Cortex of kidney (tissue), 1 donor: ENCODE data around the gene IGDCC3.

Experiments
- DNase-seq: peaks from one replicate; lab custom pipeline; 2025; lab: John Stamatoyannopoulos, UW

Gene IGDCC3

DNA sequence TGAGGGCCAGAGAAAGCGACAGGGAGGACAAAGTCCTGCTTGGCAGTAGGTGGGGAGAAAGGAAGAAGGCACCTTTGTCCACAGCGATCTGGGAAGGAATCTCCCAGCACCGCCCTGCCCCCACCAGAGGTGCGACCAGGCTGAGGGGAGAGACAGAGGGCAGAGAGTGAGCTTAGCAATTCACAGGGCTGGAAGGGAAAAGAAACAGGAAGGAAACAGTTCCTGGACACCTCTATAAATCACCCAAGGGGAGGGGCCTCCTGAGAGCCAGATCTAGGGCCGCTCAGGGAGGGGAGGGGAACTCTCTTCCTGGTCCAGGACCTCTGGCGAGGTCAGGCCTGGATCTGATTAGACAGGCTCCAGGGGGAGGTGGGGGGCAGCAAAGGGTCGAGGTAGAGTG, 37.9 kb downstream of the IGDCC3 start:
- DNase-seq, result no peak

DNA sequence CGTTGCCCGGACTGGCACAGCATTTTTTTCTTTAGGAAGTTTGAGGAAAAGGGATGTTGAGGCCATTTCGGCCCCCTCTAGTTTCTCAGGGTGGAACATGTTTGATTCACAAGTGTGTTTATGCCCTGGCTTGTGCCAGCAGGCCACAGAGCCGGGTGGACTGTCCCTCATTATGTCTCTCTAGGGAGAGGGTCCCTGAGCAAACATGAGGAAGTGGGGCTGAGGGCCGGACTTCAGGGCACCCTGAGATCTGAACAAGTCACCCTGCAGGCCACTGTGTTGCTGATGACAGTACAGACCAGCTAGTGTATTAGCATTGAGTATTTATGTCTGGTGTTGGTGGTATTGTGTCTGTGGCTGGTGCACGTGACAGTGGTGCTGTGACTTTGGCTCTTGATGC, 38.4 kb downstream of the IGDCC3 start:
- no peak for DNase-seq

DNA sequence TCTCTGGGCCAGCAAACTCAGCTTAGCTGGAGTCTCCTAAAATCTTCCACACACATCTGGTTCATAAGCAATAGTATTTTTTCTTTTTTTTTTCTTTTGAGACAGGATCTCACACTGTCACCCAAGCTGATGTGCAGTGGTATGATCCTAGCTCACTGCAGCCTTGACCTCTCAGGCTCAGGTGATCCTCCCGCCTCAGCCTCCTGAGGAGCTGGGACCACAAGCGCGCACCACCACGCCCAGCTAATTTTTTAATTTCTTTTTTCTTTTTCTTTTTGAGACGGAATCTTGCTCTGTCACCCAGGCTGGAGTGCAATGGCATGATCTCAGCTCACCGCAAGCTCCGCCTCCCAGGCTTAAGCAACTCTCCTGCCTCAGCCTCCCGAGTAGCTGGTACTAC, 39.0 kb downstream of the IGDCC3 start:
- DNase-seq, result no peak

DNA sequence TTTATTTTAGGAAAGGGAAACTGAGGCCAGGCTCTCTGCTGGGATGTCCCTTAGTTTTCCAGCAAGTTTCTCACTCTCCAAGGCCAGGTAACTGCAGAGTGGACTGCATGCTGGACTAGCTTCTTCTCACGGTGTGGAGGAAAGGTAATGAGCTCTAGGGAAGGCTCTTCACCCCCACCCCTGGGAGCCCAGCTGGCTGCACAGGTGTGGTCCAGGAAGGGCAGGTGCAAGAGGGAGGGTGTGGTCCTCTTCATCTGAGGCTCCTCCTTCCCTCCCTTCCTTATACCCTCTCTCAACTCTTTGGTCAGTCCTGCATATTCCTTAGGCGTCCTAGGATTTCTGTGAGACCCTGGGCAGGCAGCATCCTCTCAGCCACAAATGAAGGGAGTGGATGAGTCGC, 39.4 kb downstream of the IGDCC3 start:
- DNase-seq, result no peak

DNA sequence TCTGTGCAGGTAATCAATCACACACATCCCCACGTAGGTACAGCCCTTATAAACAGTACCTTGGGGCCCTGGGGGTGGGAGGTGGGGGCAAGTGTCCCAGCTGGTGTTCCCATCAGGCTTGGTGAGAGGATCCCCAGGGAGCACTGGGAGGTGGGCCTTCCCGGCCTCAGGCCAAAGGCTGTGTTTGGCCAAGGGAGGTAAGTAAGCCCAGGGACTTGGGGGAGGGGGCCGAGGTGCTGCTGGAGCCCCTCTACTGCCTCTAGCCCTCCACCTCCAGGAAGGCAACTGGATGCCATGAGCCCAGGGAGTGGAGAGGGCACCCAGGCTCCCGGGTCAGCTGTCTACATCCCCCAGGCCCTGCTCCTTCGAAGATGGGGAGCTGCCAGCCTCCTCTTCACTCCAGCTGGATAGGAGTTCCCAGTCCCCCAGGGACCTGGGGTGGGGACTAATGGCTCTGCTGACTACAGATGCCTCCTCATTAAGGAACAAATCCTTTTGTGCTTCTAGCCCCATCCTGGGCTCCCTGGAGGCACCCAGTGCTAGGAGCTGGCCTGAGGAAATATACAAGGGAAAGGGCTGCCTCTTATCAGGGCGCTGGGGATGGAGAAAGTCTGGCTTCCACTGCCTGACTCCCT, 40.2 kb downstream of the IGDCC3 start:
- DNase-seq, result no peak

DNA sequence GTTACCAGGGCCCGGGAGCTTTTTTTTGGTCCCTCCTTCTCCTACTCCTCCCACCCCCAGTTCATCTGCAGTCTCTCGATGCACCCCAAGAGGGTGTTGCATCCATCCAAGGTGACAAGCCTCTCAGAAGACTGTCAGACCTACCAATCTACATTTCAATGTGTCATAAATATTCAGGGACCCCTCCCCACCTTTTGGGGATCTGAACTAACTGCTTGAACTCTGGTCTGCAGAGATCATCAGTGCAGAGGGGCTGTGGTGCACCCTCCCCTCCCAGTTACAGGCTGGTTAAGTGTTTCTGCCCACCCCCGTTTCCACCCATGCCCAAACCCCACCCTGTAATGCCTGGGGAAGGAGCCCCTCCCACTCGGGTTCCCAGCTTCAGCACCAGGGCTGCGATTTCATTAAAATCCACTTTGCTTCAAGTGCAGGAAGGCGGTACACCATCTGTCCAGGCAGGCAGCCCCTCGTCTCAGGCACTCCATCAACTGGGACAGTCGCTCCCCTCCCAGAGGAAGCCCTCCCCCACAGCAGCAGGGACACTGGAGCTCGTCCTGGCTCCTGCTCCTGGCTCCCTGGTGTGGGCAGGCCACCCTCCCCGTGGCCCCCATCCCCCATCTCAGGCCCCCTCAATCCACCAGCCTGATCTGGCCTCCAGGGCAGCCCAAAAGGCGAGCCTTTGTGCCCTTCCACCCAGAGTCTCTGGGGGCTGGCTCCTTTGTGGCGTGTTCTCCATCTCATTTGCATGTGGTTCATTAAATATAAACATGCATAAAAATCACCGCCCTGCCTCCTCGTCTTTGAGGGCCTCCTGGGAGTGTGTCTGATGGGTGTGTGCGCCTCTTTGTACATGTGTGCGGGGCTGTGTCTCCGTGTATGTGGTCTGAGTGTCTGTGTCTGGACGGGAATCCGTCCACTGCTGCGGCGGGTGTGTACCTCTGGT, 41.0 kb downstream of the IGDCC3 start:
- no peak for DNase-seq

DNA sequence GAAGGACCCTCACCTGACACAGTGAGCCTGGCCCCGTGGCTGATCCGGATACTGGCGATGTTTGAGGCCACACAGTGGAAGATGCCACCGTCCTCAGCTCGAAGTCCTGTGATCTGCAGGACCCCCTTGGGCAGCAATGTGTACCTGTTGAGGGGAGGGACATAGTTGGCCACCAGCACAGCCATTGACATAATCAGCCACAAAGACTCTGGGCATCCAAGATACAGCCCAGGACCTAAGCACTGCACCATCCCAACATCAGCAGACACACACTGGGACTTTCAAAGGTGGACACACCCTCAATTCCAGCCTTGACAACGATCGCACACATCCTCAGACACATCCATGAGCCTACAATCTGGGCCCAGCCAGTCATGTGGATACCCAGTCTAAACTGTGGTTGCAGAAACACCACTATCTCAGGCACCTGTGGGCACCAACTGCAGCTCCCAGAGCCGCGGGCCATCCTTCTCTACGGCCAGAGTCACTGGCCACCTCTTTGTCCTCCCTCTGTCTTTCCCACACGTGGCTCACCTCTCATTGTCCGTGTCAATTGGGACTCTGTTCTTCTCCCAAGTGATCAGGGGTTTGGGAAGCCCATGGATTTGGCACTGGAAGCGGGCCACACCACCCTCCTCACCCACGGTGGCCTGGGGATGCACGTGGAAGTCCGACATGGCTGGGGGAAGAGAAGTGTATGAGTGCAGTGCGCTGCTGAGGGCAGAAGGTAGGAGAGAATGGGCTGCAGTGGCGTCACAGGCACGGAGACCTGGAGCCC, 42.3 kb downstream of the IGDCC3 start:
- DNase-seq, result no peak

DNA sequence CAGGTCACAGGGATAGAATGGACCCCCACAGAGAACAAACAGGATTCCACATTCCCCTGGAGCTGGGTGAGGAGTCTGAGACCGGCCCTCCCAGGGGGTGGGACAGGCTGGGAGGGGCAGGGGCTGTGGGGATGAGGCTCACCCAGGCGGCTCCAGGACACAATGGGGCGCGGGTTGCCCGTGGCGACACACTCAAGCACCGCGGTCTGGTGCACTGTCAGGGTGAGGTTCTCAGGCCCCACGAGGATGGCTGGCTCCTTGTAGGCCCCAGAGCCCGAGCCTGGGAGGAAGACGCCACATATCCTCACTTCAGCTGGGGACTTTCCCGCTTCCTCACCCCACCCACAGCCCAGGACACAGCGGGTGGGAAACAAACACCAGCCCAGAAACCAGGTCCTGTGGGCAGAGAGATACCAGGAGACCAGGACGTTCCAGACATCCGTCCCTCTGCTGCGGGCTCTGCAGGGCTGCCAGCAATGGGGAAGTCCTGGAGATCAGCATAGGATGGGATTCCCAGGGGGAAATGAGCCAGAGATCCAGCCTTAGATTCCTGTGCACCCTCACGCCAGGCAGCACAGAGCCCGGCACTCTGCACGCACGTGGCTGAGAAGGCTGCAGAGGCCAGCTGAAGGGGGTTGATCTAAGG, 43.1 kb downstream of the IGDCC3 start:
- DNase-seq, result no peak

DNA sequence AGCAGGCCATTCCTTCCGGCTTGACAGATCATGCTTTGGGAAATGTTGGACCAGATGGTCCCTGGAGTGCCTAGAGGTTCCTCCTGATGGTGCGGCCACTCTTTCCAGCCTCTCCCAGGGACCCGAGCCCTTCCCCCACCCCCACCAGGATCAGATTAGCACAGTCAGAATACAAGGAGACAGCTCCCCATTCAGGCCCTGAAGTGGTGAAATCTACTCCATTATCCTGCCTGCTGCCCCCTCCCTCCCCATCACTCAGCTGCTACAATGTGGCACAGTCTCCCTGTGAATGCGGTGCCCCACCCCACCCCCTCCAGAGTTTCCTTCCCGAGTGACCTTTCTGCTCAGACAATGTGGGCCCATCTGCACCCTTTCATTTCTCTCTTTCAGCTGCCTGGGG, 43.9 kb downstream of the IGDCC3 start:
- no peak for DNase-seq

DNA sequence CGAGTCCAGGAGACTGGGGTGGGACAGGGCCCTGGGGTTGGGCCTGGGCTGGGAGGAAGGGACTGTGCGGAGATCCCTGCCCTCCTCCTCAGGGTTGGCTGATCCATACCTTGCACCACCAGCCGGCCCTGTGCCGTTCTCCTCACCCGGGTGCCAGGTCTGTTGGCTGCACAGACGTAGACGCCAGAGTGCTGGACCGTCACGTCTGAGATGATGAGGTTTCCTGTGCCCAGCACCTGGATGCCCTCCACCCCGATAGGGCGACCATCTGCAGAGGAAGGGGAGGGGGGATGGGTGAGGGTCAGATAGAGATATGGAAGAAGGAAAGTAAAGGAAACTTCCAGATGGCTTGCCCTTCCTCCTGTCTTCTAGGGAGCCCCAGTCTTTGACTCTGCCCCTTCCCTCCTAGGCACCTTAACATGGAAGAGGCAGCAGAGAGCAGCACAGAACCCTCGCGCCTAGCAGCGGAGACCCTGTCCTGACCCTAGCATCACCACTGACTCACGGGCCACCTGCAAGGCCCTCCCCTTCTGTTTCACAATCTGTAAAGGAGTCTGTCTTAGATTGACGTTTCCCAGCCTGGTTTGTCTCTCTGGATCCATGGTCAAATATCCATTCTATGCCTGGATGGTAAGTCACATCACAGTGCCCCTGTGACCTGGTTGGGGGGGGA, 44.5 kb downstream of the IGDCC3 start:
- no peak for DNase-seq

DNA sequence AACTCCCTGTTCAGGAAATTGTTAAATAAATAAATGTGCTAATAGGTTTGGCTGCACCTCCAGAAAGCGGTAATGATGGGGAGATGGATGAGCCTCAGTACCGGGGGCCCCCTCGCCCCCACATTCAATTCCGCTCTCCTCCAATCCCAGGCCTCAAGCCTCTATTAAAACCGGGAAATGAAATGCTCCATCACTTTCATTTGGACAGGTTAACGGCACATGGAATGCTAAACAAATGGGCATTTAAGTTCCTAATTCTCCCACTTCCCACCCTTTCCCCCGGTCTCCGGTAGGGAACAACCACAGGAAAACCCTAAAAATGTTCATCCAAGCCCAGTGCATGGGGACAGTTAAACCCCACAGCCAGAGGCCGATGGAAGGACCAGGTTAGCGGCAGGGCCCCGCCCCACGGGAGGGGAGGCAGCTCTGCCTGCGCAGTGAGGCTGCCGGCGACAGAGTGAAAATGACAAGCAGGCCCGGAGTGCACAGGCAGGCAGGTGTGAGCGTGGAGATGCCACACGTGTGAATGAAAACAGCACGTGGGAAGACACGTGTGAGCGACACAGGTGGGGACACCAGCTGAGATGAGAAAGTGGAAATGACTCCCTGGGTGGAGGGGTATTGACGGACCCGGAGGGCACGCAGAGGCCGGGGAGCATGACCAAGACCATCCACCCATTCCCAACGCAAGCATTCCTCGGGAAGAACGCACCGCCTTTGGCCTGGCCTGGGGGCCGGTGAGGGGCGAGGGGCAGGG, 45.2 kb downstream of the IGDCC3 start:
- DNase-seq, result no peak

DNA sequence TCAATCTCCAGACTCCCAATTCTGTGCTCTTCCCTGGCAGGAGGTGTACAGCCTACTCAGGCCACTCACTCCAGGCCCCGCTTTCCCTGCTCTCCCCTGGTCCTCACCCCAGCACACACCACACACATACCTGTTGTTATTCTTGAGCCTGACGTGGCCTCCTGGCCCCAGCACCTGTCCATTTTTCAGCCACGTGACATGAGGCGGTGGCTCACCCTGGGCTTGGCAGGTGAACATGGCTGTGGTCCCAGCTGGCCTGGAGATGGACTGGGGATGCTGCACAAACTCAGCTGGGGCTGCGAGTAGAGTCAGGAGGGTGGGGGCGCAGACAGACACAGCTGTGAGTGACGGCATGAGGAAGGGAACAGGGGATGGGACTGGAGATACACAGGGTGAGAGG, 46.0 kb downstream of the IGDCC3 start:
- DNase-seq, result no peak

DNA sequence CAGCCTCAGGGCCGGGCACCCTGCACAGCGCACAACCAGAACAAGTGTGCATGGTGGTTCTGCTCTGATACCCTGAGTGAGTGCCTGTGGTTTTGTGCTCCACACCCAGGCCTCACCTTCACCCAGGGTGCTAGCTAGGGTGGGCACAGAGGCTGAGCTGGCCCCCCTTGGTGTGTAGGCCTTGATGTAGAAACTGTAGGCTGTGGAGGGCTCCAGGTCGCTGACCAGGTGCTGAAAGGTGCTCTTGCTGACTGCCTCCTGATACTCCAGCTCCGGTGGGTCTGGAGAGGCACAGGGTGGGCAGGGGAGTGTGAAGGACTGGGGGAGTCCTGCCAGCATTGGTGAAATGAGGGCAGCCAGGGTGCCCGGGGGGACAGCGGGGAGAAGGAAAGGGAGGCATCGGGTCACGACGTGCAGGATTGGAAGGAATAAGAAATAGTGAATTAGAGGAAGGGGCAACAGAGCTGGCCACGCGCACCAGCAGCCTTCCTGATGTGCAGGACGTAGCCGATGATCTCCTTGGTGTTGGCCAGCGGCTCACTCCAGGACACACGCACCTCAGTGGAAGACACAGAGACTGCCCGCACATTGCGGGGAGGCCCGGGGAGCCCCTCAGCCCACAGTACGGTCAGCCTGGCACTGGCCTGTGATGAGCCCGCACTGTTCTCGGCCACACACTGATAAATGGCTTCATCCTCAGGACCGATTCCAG, 46.7 kb downstream of the IGDCC3 start:
- DNase-seq, result no peak

DNA sequence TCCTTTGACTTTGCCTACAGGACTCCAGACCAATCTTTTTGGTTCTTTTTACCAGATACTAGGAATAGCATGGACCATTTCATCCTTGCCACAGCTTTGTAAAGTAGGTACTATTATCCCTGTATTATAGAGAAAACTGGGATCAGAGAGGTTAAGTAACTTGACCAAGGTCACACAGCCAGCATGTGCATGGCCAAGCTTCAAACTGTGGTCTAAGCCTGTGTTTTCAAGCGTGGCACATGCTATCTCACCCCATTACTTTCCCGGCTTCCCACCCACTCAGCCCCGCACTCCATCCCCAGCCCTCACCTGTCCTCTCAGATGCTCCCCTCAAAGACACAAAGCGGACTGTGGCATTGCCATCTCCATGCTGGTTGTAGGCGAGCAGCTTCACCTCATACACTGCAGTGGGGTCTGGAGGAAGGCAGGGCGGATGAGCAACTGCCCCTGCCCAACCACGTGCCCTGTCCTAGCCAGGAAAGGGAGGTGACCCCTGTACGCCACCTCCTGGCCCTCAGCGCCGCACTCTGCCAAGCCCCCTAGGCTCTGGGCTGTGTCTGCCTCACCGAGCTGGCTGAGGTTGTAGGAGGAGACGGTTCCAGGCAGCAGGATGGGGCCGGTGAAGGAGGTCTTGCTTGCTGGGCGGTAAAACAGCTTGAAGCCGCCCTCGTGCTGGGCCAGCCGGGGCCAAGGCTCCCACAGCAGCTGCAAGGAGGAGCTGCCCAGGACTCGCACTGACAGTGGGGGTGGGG, 47.6 kb downstream of the IGDCC3 start:
- DNase-seq, result no peak

DNA sequence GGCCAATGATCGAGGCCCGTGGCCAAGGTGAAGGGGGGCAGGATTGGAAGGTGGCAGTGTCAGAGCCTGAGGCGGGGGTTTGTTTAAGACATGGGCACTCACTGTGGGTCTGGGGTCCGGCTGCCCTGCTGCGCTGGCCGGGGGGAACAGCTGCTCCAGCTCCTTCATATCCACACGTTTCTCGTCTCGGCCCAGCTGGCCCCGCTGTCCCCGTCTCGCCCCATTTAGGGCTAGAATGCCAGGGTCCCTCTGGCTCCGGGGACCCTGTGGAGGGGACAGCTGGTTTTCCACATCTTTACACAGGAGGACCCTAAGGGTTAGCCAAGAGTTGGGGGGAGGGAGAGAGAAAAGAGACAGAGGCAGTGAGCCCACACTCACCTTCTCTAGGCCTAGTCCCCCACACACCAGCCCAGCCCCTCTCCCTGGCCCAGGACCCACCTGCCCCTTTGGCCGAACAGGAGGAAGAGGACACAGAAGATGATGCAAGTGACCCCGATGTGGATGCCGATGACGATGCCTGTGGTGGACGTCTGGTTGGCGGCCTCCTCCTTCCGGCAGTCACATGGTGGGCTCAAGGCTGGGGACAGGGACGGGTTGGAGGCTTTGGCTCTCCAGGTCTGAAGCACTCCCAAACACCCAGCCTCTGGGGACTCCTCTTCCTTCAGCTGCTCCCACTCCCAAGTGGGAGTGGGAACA, 48.4 kb downstream of the IGDCC3 start:
- DNase-seq, result no peak

DNA sequence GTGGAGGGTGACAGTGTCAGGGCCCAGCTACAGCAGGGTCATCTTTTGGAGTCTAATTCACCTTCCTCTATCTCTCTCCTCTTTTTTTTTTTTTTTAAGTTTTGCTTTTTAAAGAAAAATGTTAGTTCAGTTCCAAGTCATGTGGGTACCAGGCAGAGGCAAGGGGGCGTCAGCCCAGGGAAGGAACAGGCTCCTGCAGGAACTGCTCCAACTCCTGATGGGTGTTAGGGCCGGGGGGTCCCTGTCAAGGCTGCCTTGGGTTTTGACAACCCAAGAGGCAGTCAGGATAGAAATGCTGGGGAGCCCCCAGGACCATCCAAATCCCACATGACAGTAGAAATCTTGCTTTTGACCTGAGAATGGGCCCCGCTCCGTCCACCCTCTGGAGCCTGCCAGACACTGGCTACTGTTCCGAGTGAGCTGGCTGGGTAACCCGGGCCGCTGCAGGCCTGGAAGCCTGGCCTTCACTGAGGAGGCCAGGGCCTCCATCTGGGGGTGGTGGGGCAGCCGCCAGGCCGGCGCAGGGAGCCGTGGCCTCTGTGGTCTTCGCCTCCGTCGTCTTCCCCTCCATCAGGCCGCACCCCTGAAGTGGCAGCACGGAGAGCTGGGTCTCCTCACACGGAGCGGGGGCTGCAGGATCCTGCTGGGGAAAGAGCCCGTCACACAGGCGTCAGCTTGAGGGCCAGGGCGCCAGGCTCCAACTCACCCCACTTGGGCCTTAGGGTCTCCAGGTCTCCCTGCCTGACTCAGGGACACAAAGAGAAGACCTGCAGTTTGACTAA, 49.1 kb downstream of the IGDCC3 start:
- DNase-seq, result no peak

DNA sequence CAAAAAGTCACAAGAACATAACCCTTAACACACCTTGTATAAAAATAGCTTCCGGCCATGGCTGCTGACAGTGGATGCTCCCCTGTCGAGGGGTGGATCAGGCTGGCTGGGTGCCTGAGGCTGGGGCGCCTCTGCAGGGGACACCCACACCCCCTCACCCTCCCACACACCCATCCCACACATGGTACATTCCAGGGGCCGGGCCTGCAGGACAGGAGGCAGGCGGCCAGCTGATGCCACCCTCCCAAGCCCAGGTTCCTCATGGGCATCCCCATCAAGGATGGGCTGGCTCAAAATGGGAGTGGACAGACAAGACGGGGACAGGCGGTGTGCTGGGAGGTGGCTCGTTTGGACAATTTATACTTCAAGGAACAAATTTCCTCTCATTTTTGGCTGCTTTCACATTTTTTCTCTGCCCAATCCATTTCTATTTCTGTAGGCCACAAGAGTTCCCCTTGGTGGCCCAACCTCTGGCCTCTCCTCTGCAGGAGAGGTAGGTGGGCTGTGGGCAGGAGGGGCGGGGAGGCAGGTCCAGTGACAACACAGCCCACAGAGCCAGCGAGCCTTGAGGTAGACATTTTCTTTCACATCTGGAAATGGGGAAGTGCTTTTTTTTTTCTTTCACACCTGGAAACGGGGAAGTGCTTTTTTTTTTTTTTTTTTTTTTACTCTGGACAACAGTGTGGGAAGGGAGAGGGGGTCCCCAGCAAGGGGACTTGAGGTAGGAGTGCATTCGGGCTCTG, 50.0 kb downstream of the IGDCC3 start:
- DNase-seq, result no peak
